Activated naive CD8-positive, alpha-beta T cell treated with anti-CD3 and anti-CD28 coated beads, Interleukin-2, amount 50 U/mL, for 24 hours (primary cell): ENCODE measurements around the gene CDK5R1.
"Not testable (repeated sequence)": the region's sequence is repeated elsewhere in the genome, so short reads cannot be mapped to it uniquely, and the experiment has no call there.

ENCODE experiments used
- ATAC-seq: fragments of 150-1000 bp; cut with Tn5 transposase; one replicate; pipeline ENCODE4 v1.10.0; 2021
- DNase-seq: peaks from one replicate; pipeline ENCODE4 v3.0.0; 2021
- H3K27ac Mint-ChIP-seq: one replicate; pipeline ENCODE4 v1.8.0; 2021; ENCODE audit warnings: mild to moderate bottlenecking, mixed read lengths
- H3K27me3 Mint-ChIP-seq: one replicate; pipeline ENCODE4 v1.8.0; 2021; ENCODE audit warnings: mixed read lengths
- H3K36me3 Mint-ChIP-seq: one replicate; pipeline ENCODE4 v1.8.0; 2021; ENCODE audit warnings: low read depth, mixed read lengths
- H3K4me1 Mint-ChIP-seq: one replicate; pipeline ENCODE4 v1.8.0; 2021; ENCODE audit warnings: mixed read lengths
- H3K4me3 Mint-ChIP-seq: one replicate; pipeline ENCODE4 v1.8.0; 2021; ENCODE audit warnings: mild to moderate bottlenecking, moderate library complexity, mixed read lengths
- H3K9me3 Mint-ChIP-seq: one replicate; pipeline ENCODE4 v1.8.0; 2021; ENCODE audit warnings: mixed read lengths

Gene CDK5R1

DNA sequence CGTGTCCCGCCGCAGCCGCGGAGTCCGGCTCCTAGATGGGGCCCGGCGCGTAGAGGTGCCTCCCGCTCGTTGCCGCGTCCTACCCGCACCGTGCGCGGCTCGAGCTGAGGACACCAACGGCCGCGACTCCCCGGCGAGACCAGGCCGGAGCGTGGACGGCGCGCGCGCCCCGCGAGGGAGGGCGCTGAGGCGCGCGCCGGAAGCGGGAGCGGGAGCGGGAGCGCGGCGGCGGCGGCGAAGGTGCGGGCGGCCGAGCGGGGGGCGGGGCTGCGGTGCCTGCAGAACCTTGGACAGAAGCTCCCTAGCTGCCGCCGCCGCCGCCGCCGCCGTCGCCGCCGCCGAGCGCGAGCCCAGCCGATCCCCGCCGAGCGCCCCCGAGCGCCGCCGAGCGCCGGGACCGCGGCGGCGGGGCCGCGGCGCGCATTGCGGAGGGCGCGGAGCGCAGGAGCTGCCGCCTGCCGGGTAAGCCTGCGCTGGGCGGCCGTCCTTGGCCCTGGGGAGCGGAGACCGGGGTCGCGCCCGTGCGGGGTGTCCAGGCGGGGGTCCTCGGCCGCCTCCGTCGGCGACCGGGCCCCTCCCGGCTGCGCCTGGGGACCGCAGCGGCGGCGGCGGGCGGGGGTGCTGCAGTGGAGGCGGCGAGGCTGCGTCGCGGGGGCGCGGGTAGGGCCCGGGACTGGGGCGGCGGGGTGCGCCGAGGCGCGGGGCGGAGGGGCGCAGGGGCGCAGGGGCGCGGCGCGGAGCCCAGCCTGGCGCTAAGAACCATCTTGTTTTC is at the start of gene CDK5R1:
CDK5R1 (plus strand) TSS at position 293 of the 772 bp plus-strand sequence. CDS start 628 bp downstream, outside the sequence.
- Mint-ChIP-seq H3K4me3 (peak within 1 kb of the TSS; percentile 96), H3K36me3 (peaks cover 33% of the 10 kb centered on the region), H3K27ac (peak within 1 kb of the TSS; percentile 89), H3K27me3 (no peaks in the 10 kb centered on the region), H3K9me3 (no peaks in the 10 kb centered on the region), H3K4me1 (peaks cover 50% of the 10 kb centered on the region)
- DNase-seq (peak; percentile 74), ATAC-seq (peak; percentile 52)

DNA sequence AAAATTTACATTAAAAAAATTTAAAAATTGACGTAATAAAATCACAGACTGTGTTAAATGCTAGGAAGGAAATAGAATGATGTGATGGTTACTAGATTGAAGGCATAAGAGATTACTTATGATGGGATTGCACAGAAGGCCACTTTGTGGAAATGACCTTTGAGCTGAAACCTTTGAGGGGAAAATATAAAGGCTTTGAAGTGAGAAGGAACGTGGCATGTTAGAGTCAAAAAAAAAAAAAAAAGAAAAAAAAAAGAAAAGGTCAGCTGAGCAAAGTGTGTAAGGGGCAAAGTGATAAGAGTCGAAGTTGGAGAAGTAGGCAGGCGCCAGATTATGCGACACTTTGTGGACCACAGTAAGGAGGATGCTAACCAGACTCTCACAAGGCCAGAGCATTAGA is 46.1 kb upstream of the CDK5R1 start:
- peaks cover 30% of the 10 kb centered on the region for H3K4me1 Mint-ChIP-seq
- DNase-seq, result no peak
- peak; percentile 38 for ATAC-seq
- peaks cover 16% of the 10 kb centered on the region for H3K27me3 Mint-ChIP-seq
- H3K9me3 Mint-ChIP-seq, result peaks cover 8% of the 10 kb centered on the region
- H3K27ac Mint-ChIP-seq, result peak overlapping the region; percentile 44
- H3K4me3 Mint-ChIP-seq, result no peak overlapping the region
- H3K36me3 Mint-ChIP-seq, result peaks cover 9% of the 10 kb centered on the region

DNA sequence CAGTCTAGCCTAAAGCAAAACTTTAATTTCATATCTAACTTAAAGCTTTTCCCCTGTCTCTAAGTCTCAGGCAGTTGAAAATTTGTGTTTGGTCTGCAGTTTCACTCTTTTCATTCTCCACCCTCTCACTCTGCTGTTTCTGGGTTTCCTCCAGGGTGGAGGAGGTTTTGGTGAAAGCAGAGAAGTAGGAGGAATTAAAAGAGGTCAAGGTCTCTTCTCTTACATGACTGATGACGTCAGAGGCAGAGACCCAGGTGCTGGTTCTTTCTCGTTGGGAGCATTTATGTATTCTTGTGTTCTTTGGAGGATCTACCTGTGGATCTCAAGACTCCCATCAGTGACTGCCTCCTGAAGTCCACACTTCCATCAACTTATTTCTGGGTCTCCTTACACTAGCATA is 44.9 kb upstream of the CDK5R1 start:
- Mint-ChIP-seq H3K9me3 (no peaks in the 10 kb centered on the region), H3K4me1 (peaks cover 41% of the 10 kb centered on the region), H3K4me3 (no peak overlapping the region), H3K36me3 (peaks cover 18% of the 10 kb centered on the region), H3K27ac (no peak overlapping the region), H3K27me3 (peaks cover 14% of the 10 kb centered on the region)
- ATAC-seq (no peak), DNase-seq (no peak)

DNA sequence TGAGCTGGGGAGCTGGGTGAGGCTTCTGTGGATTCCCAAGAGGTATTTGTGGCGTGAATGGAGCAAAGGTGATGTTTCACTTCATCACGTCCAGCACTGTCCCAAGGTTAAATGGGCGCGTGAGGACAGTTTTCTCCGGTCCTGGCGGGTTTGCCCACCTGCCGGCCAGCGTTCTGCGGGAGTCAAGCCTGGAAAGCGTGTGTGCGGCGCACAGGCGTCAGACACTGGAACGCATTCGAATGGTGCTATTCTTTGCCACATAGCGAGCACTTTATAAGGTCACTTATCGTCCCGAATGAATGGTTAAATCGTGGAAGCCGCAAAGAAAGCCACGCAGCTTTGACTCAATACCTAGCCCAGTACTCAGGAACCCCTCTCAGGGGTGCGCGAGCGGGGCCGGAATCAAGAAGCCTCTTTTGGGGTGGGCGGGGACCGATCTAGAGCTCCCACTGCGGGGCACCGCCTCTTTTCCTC is 42.9 kb upstream of the CDK5R1 start:
- ATAC-seq (no peak), DNase-seq (no peak)
- peak overlapping the region; percentile 81 for H3K27ac Mint-ChIP-seq
- H3K9me3 Mint-ChIP-seq, result no peaks in the 10 kb centered on the region
- H3K27me3 Mint-ChIP-seq, result peaks cover 10% of the 10 kb centered on the region
- H3K36me3 Mint-ChIP-seq, result peaks cover 33% of the 10 kb centered on the region
- H3K4me3 Mint-ChIP-seq, result peak overlapping the region; percentile 87
- H3K4me1 Mint-ChIP-seq, result peaks cover 49% of the 10 kb centered on the region

DNA sequence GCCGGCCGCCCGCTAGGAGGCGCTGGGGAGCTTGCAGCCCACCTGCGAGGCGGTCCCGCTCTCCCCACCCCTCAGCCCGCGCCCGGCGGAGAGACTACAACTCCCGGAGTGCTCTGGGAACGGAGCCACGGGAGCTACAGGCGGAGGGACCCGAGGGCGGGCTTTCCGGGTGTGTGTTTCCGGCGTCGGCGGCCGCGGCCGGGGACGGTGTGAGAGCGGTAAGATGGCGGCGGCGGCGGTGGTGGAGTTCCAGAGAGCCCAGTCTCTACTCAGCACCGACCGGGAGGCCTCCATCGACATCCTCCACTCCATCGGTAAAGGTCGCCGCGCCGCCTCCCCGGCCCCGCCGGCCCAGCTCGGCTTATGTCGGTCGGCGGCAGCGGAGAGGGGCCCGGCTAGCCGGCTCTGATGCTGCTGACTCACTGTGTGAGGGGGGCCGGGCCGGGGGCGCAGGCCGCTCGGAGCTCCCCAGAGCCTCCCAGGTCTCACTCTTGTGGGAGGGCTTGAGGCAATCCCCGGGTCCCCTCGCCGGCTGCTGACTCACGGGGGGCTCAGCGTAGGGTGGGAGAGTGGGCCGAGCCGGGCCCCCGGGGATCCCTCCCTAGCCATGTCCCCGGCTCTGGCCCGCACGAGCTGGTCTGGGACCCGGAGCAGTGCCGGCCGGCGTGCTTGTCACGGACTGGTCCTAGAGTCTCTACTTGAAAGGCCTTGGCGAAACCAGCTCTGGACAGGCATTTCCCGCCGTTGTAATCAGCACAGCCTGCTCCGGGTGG is 42.3 kb upstream of the CDK5R1 start, which contains the start of gene PSMD11:
PSMD11 (plus strand) TSS at position 210 of the 773 bp plus-strand sequence; CDS start at position 224, 14 bp downstream.
- Mint-ChIP-seq H3K27ac (peak within 1 kb of the TSS; percentile 81), H3K9me3 (no peaks in the 10 kb centered on the region), H3K4me1 (peaks cover 49% of the 10 kb centered on the region), H3K4me3 (peak within 1 kb of the TSS; percentile 87), H3K27me3 (peaks cover 10% of the 10 kb centered on the region), H3K36me3 (peaks cover 39% of the 10 kb centered on the region)
- DNase-seq (peak; percentile 99), ATAC-seq (peak; percentile 95)

GRCh38 chr17:32445074-32445415 is 41.7 kb upstream of the CDK5R1 start:
- Mint-ChIP-seq H3K36me3 (peaks cover 44% of the 10 kb centered on the region), H3K4me3 (peak overlapping the region; percentile 87), H3K27me3 (peaks cover 10% of the 10 kb centered on the region), H3K27ac (peak overlapping the region; percentile 81), H3K9me3 (no peaks in the 10 kb centered on the region), H3K4me1 (peaks cover 49% of the 10 kb centered on the region)
- ATAC-seq, result peak; percentile 52
- DNase-seq, result peak; percentile 38

DNA sequence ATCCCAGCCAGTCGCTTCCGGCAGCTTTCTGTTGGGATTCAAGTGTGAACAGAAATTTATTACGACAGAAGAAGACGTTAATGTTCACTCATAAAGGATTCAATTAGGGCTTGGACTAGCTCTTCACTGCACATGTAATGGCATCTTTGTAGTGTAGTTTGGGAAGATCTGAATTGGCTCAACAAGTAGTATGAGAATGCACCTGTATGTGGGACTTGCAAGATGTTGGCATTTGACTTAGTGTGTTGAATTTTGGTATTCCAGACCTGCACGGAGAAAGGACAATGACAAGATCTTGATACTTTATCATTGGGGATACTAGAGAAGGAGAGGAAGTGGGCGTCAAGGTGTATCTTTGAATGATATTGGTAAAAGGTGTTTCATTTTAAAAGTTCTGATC is 41.3 kb upstream of the CDK5R1 start:
- peak overlapping the region; percentile 87 for H3K4me3 Mint-ChIP-seq
- peaks cover 46% of the 10 kb centered on the region for H3K36me3 Mint-ChIP-seq
- ATAC-seq, result no peak
- H3K27ac Mint-ChIP-seq, result peak overlapping the region; percentile 81
- DNase-seq, result no peak
- peaks cover 10% of the 10 kb centered on the region for H3K27me3 Mint-ChIP-seq
- peaks cover 49% of the 10 kb centered on the region for H3K4me1 Mint-ChIP-seq
- H3K9me3 Mint-ChIP-seq, result no peaks in the 10 kb centered on the region

DNA sequence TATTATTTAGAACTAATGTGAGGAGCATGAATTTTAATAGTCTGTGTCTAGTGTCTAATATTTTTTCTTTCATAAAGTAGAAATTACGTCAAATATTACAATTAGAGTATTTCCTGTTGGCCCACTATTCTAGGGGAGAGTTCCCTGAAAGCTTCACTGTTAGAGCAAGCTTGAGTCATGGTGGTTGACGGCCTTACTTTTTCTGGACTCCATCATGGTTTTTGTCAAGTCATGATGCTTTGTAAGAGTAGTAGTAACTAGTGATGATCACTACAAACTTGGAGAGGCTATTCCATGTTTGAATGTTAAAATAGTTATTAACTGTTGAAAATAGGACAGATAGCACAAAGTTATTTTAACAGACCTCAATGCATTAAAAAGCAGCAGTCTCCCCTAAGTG is 40.8 kb upstream of the CDK5R1 start:
- DNase-seq, result no peak
- Mint-ChIP-seq H3K27ac (peak overlapping the region; percentile 81), H3K4me1 (peaks cover 44% of the 10 kb centered on the region), H3K4me3 (peak overlapping the region; percentile 87), H3K27me3 (peaks cover 10% of the 10 kb centered on the region), H3K9me3 (no peaks in the 10 kb centered on the region), H3K36me3 (peaks cover 49% of the 10 kb centered on the region)
- no peak for ATAC-seq

- Mint-ChIP-seq H3K27ac (peak overlapping the region; percentile 4), H3K4me3 (peak overlapping the region; percentile 87), H3K9me3 (no peaks in the 10 kb centered on the region), H3K36me3 (peaks cover 57% of the 10 kb centered on the region), H3K27me3 (peaks cover 10% of the 10 kb centered on the region), H3K4me1 (peaks cover 40% of the 10 kb centered on the region)
- no peak for DNase-seq
- ATAC-seq, result no peak
These were observed 39.8 kb upstream of the CDK5R1 start for GRCh38 chr17:32446949-32447348.

GRCh38 chr17:32449963-32450362 is 36.8 kb upstream of the CDK5R1 start:
- Mint-ChIP-seq H3K27ac (no peak overlapping the region), H3K4me3 (no peak overlapping the region), H3K9me3 (no peaks in the 10 kb centered on the region), H3K4me1 (peaks cover 28% of the 10 kb centered on the region), H3K27me3 (no peaks in the 10 kb centered on the region), H3K36me3 (peaks cover 77% of the 10 kb centered on the region)
- no peak for ATAC-seq
- DNase-seq, result no peak

DNA sequence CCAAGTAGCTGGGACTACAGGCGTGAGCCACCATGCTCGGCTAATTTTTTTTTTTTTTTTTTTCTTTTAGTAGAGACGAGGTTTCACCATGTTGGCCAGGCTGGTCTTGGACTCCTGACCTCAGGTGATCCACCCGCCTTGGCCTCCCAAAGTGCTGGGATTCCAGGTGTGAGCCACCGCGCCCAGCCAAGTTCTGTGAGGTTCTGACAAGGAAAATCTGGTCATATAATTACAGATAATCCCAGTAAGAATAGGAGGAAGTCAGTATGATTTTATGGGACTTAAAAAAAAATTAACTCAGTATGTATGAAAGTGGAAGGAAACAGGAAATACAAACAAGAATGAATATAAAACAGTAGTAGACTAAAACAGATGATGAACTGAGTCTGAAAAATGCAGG is 36.4 kb upstream of the CDK5R1 start:
- ATAC-seq, H3K27me3 Mint-ChIP-seq, H3K27ac Mint-ChIP-seq, DNase-seq, H3K4me3 Mint-ChIP-seq, H3K9me3 Mint-ChIP-seq: not testable (repeated sequence)
- H3K4me1 Mint-ChIP-seq, result peaks cover 25% of the 10 kb centered on the region
- peaks cover 77% of the 10 kb centered on the region for H3K36me3 Mint-ChIP-seq

DNA sequence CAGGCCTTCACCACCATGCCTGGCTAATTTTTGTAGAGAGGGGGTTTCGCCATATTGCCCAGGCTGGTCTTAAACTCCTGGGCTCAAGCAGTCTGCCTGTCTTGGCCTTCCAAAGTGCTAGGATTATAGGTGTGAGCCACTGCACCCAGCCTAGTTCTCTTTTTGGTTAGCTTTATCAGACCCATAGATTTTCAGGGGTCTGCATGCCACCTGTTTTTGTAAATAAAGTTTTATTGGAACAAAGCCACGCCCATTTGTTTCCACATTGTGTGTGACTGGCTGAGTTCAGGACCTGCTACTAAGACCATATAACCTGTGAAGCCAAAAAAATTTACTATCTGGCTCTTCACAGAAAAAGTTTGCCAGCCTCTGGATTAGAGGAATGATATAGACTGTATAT is 34.9 kb upstream of the CDK5R1 start:
- Mint-ChIP-seq H3K4me3 (no peak overlapping the region), H3K36me3 (peaks cover 68% of the 10 kb centered on the region), H3K27me3 (no peaks in the 10 kb centered on the region), H3K9me3 (no peaks in the 10 kb centered on the region), H3K27ac (no peak overlapping the region), H3K4me1 (peaks cover 11% of the 10 kb centered on the region)
- ATAC-seq (no peak), DNase-seq (no peak)

DNA sequence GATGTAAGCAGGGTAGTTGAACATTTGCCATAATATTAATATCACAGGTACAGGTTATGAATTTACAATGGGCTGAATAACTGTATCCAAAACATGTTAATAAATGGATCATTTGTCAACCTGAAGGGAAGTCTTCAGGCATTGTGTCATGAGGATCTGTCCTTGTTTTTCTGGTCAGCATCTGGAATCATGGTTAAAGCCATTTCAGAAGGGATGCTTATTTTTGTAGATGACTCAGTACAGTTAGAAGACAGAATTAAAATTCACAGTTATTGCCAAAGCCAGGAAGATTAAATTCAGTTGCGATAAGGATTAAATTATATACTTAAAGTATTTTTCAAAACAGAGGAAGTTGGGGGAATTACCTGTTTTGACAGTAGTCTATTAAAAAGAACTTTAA is 34.5 kb upstream of the CDK5R1 start:
- Mint-ChIP-seq H3K27me3 (no peaks in the 10 kb centered on the region), H3K4me1 (peaks cover 9% of the 10 kb centered on the region), H3K27ac (no peak overlapping the region), H3K36me3 (peaks cover 68% of the 10 kb centered on the region), H3K4me3 (no peak overlapping the region), H3K9me3 (no peaks in the 10 kb centered on the region)
- ATAC-seq (no peak), DNase-seq (no peak)

DNA sequence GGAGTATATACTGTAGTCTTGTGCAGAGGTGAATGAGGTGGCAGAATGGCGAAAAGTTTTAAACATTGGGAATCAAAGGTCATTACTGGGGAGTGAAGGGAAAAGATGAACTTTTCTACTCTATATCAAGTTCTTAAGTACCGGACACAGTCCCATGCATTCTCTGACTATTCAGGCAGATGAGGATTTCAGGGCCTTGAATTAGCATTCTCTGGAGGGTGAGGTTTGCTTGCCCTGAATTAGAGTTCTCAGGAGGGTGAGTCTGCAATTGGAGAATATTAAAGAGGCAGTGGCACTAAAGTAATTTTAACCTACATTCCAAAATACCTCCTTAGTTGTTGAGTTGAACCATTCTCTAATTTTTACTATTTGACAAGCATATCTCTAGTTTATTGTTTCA is 33.4 kb upstream of the CDK5R1 start:
- no peak for DNase-seq
- ATAC-seq, result no peak
- peaks cover 73% of the 10 kb centered on the region for H3K36me3 Mint-ChIP-seq
- no peaks in the 10 kb centered on the region for H3K27me3 Mint-ChIP-seq
- no peak overlapping the region for H3K27ac Mint-ChIP-seq
- no peak overlapping the region for H3K4me3 Mint-ChIP-seq
- H3K9me3 Mint-ChIP-seq, result no peaks in the 10 kb centered on the region
- peaks cover 16% of the 10 kb centered on the region for H3K4me1 Mint-ChIP-seq

GRCh38 chr17:32458371-32458770 is 28.4 kb upstream of the CDK5R1 start:
- H3K36me3 Mint-ChIP-seq, result peaks cover 75% of the 10 kb centered on the region
- peaks cover 34% of the 10 kb centered on the region for H3K4me1 Mint-ChIP-seq
- H3K9me3 Mint-ChIP-seq, result no peaks in the 10 kb centered on the region
- H3K27ac Mint-ChIP-seq, result peak overlapping the region; percentile 8
- no peak overlapping the region for H3K4me3 Mint-ChIP-seq
- no peaks in the 10 kb centered on the region for H3K27me3 Mint-ChIP-seq
- ATAC-seq (peak; percentile 90), DNase-seq (no peak)
